ENCODE results near the gene YWHAB.

- TF ChIP-seq CTCF (IDR thresholded peaks at IDR 0.05; ENCODE audit: extremely low read depth in 1 of 2, insufficient read depth in 1 of 2, low read depth in 1 of 2, low read length in 2 of 2) (no peak), EZH2 (IDR thresholded peaks at IDR 0.05; ENCODE audit: borderline replicate concordance, low read depth, low read length, severe bottlenecking) (no peak), POLR2A (IDR thresholded peaks at IDR 0.05; ENCODE audit: low read depth, low read length) (no peak), POLR2AphosphoS5 (IDR thresholded peaks at IDR 0.05; ENCODE audit: insufficient read depth, low read depth, low read length) (no peak), MAX (IDR thresholded peaks at IDR 0.05; ENCODE audit: insufficient read depth, insufficient read length) (no peak), MYC (IDR thresholded peaks at IDR 0.05; ENCODE audit: low read depth, low read length) (no peak), GATA2 (IDR thresholded peaks at IDR 0.05; ENCODE audit: insufficient read depth, insufficient read length, low read depth, low read length) (no peak)
Measured at GRCh38 chr20:44932916-44933315, 47.4 kb downstream of the YWHAB start.
